ENCODE data around the gene FXYD4.

The FXYD4 gene

GRCh38 chr10:43340619-43341018 lies 30.8 kb upstream of the FXYD4 start:
- H3K27ac ChIP-seq, result no peak overlapping the region

DNA sequence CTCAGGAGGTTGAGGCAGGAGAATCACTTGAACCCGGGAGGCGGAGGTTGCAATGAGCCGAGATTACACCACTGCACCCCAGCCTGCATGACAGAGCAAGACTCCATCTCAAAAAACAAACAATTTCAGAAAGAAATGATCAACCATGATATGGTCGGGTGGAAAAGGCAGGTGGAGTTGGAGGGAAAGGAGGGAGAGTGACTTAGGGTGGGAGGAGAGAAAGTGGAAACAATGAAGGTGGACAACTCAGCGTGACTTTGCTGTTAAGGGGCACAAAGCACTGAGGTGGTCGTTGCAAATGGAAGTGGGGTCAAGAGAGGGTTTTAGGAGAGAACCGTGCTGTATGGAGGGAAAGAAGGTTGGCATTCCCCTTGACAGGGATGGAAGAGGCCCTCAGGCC lies 30.0 kb upstream of the FXYD4 start:
- H3K4me3 ChIP-seq, result no peak overlapping the region
- no peak overlapping the region for H3K27ac ChIP-seq
- TF ChIP-seq, protein P1, sequence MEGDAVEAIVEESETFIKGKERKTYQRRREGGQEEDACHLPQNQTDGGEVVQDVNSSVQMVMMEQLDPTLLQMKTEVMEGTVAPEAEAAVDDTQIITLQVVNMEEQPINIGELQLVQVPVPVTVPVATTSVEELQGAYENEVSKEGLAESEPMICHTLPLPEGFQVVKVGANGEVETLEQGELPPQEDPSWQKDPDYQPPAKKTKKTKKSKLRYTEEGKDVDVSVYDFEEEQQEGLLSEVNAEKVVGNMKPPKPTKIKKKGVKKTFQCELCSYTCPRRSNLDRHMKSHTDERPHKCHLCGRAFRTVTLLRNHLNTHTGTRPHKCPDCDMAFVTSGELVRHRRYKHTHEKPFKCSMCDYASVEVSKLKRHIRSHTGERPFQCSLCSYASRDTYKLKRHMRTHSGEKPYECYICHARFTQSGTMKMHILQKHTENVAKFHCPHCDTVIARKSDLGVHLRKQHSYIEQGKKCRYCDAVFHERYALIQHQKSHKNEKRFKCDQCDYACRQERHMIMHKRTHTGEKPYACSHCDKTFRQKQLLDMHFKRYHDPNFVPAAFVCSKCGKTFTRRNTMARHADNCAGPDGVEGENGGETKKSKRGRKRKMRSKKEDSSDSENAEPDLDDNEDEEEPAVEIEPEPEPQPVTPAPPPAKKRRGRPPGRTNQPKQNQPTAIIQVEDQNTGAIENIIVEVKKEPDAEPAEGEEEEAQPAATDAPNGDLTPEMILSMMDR (IDR thresholded peaks at IDR 0.05), result no peak
- DNase-seq (ENCODE audit: low spot score), result no peak

More at GRCh38 chr10:43340619-43341018, 30.8 kb upstream of the FXYD4 start:
- H3K4me3 ChIP-seq, result no peak overlapping the region
- no peak for DNase-seq (ENCODE audit: low spot score)
- TF ChIP-seq, protein P1 (IDR thresholded peaks at IDR 0.05), result no peak

- H3K4me3 ChIP-seq, result no peak overlapping the region
- TF ChIP-seq, protein P1 (IDR thresholded peaks at IDR 0.05), result no peak
- no peak overlapping the region for H3K27ac ChIP-seq
- DNase-seq (ENCODE audit: low spot score), result no peak
Measured at GRCh38 chr10:43342279-43343125, 28.9 kb upstream of the FXYD4 start.

- H3K27ac ChIP-seq, result no peak overlapping the region
- H3K4me3 ChIP-seq, result no peak overlapping the region
- TF ChIP-seq, protein P1 (IDR thresholded peaks at IDR 0.05), result no peak
- no peak for DNase-seq (ENCODE audit: low spot score)
Measured at GRCh38 chr10:43343126-43343525, 28.3 kb upstream of the FXYD4 start.

- no peak for DNase-seq (ENCODE audit: low spot score)
- H3K4me3 ChIP-seq, result no peak overlapping the region
- TF ChIP-seq, protein P1 (IDR thresholded peaks at IDR 0.05), result no peak
- no peak overlapping the region for H3K27ac ChIP-seq
Measured at GRCh38 chr10:43344051-43344450, 27.4 kb upstream of the FXYD4 start.

- no peak overlapping the region for H3K4me3 ChIP-seq
- no peak for DNase-seq (ENCODE audit: low spot score)
- no peak overlapping the region for H3K27ac ChIP-seq
- TF ChIP-seq, protein P1 (IDR thresholded peaks at IDR 0.05), result no peak
Measured at GRCh38 chr10:43347997-43348396, 23.4 kb upstream of the FXYD4 start.

Measured in coronary artery (tissue), 2 donors.